GM19193 (cell line): ENCODE results near the gene EQTN.

ENCODE experiments used
- POLR2A ChIP-seq: IDR thresholded peaks from 4 replicates; pipeline ENCODE4 v1.6.1; 2011; ENCODE audit not compliant: insufficient read depth, insufficient read length; ENCODE audit errors: extremely low read depth

Gene EQTN

DNA sequence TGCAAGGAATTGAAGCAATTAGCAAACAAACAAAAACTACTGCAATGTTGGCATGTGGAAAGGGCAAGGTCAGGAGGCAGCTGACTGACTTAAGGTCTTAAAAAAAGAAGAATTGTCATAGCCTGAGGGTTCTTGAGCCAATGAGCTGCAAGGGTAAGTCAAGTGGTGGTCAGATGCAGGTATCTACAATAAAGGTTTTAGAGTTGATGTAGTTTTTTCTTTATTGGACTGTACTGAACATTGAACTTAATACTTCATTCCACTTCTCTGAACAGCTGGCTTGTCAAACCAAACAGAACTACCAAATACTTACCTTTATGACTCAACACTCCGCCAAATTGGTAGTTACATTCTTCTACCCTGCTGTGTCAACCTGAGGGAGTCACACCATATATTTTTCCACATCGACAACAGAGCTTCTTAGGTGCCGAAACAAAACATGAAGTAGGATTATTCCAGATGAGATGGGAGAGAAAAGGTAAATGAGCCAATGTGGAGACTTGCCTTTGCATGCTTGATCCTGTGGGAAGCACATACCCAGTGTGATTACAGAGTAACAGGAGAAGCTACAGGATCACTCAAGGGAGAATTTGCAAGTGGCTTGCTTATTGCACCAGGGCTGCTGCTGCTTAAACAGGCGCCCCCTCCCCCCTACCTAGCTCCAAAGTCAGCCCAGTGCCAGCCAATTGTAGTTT, 35.3 kb downstream of the EQTN start:
- no peak for TF ChIP-seq POLR2A

GRCh38 chr9:27260789-27261516, 36.0 kb downstream of the EQTN start:
- TF ChIP-seq POLR2A, result no peak

DNA sequence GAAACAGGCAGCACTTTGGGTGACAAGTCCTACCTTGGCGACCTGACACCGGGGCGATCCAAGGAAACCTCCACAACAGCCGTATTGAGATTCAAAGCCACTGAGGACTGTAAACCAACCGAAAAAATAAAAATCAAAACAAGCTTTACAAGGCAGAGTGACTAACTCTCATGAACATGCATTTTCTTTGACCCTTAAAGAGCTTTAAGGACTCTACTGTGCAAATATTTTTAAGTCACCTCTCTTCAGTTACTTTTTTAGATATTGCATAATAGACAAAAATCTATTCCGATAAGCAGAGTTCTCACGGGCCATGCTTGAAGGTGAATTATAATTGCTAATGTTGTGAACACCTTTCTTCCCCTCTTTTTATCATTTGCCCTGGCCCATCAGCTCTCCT, 38.3 kb downstream of the EQTN start:
- TF ChIP-seq POLR2A, result no peak

DNA sequence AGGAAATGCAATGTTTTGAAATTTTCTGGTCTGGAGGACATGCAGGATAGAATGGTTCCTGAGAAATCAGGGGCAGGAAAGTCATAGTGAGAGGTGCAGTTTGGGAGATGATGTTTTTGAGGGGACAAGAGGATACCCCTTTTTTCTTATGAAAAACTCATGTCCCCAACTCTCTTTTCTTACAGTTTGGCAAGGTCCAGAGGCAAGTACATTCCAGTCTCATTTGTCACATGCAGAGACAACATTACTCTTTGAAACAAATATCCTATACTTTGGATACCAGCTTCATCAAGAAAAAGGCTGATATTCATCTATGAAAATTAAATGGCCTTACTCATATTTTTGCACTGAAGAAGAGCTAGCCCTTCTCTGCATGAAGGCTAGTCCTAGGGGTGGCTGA, 48.2 kb downstream of the EQTN start:
- no peak for TF ChIP-seq POLR2A

GRCh38 chr9:27247756-27248155, 49.2 kb downstream of the EQTN start:
- no peak for TF ChIP-seq POLR2A
